Stimulated activated CD8-positive, alpha-beta memory T cell treated with anti-CD3 and anti-CD28 coated beads, Interleukin-15, amount 100 ng/mL, for 4 hours (primary cell): Measurements from ENCODE around the gene BRIX1.
"Not testable (repeated sequence)": the region's sequence is repeated elsewhere in the genome, so short reads cannot be mapped to it uniquely, and the experiment has no call there.

ENCODE experiments used
- DNase-seq, 2 donors: peaks; one replicate each; pipeline ENCODE4 v3.0.0-alpha.2; 2020; ENCODE audit warnings: low read depth in 2 of 2

BRIX1 gene

GRCh38 chr5:34915856-34916192 lies 313 bp downstream of the BRIX1 start:
- no peak for DNase-seq

- DNase-seq: no peak
Observed at GRCh38 chr5:34916518-34916917, 1.0 kb downstream of the BRIX1 start.

- no peak for DNase-seq
Observed at GRCh38 chr5:34918025-34918424, 2.5 kb downstream of the BRIX1 start.

GRCh38 chr5:34919077-34919476 lies 3.6 kb downstream of the BRIX1 start:
- DNase-seq: no peak

- not testable (repeated sequence) for DNase-seq
Observed at GRCh38 chr5:34923256-34923655, 7.7 kb downstream of the BRIX1 start.

- peak in 1 of 2 donors; percentile 23 for DNase-seq
Observed at GRCh38 chr5:34923694-34924461, 8.4 kb downstream of the BRIX1 start.

GRCh38 chr5:34924462-34924765 lies 8.9 kb downstream of the BRIX1 start:
- no peak for DNase-seq

- no peak for DNase-seq
Observed at GRCh38 chr5:34926318-34926888, 10.9 kb downstream of the BRIX1 start.

- no peak for DNase-seq
Observed at GRCh38 chr5:34927785-34928184, 12.3 kb downstream of the BRIX1 start.

- no peak for DNase-seq
Observed at GRCh38 chr5:34928267-34928666, 12.8 kb downstream of the BRIX1 start.

GRCh38 chr5:34929134-34929719 lies 13.7 kb downstream of the BRIX1 start, which contains the start of gene DNAJC21:
DNAJC21 (plus strand) TSS chr5:34929559; CDS start chr5:34929820, 261 bp downstream.
- DNase-seq: peak; percentile 95 to 98

GRCh38 chr5:34929720-34930461 lies 14.4 kb downstream of the BRIX1 start:
- DNase-seq: peak; percentile 59 to 62

- no peak for DNase-seq
Observed at GRCh38 chr5:34930462-34930844, 14.9 kb downstream of the BRIX1 start.

- DNase-seq: no peak
Observed at GRCh38 chr5:34930870-34931269, 15.4 kb downstream of the BRIX1 start.

- DNase-seq: no peak
Observed at GRCh38 chr5:34932947-34933346, 17.4 kb downstream of the BRIX1 start.

- DNase-seq: no peak
Observed at GRCh38 chr5:34941936-34942335, 26.4 kb downstream of the BRIX1 start.

- no peak for DNase-seq
Observed at GRCh38 chr5:34944044-34944443, 28.5 kb downstream of the BRIX1 start.

- DNase-seq: no peak
Observed at GRCh38 chr5:34944460-34945047, 29.0 kb downstream of the BRIX1 start.

- no peak for DNase-seq
Observed at GRCh38 chr5:34957321-34957720, 41.8 kb downstream of the BRIX1 start.

GRCh38 chr5:34957857-34958690 lies 42.6 kb downstream of the BRIX1 start:
- DNase-seq: no peak

- no peak for DNase-seq
Observed at GRCh38 chr5:34959323-34959722, 43.8 kb downstream of the BRIX1 start.
